IPS-18c (cell line): ENCODE data around the gene HOXC10.

Experiments
- H3K4me3 ChIP-seq: 2 replicates; pipeline ENCODE4 v1.7.0; 2013; ENCODE audit warnings: low read depth, mild to moderate bottlenecking, low read length, moderate library complexity; ENCODE audit not compliant: insufficient read depth
- H3K9me3 ChIP-seq: one replicate; pipeline ENCODE4 v1.6.1; 2013; ENCODE audit warnings: mild to moderate bottlenecking, low read length, moderate library complexity; ENCODE audit not compliant: control insufficient read depth, insufficient read depth

Gene HOXC10

GRCh38 chr12:53972152-53972702, 12.7 kb upstream of the HOXC10 start:
- Histone ChIP-seq H3K4me3 (no peak overlapping the region), H3K9me3 (peaks cover 4% of the 10 kb centered on the region)

- Histone ChIP-seq H3K9me3 (peaks cover 4% of the 10 kb centered on the region), H3K4me3 (no peak within 1 kb of the TSS)
These were observed 12.2 kb upstream of the HOXC10 start, which contains the start of gene HOXC11 for GRCh38 chr12:53972722-53973235. HOXC11 (plus strand) TSS chr12:53973126; CDS start chr12:53973242, 116 bp downstream.

GRCh38 chr12:53973236-53974042, 11.5 kb upstream of the HOXC10 start:
- Histone ChIP-seq H3K4me3 (no peak overlapping the region), H3K9me3 (peaks cover 4% of the 10 kb centered on the region)

GRCh38 chr12:53974084-53975063, 10.6 kb upstream of the HOXC10 start, which contains the start of gene HOTAIR:
HOTAIR (minus strand) TSS chr12:53974954.
- Histone ChIP-seq H3K9me3 (peaks cover 4% of the 10 kb centered on the region), H3K4me3 (no peak within 1 kb of the TSS)

- Histone ChIP-seq H3K9me3 (peaks cover 4% of the 10 kb centered on the region), H3K4me3 (no peak overlapping the region)
These were observed 9.9 kb upstream of the HOXC10 start for GRCh38 chr12:53975064-53975471.

GRCh38 chr12:53975479-53976152, 9.3 kb upstream of the HOXC10 start:
- Histone ChIP-seq H3K9me3 (peaks cover 4% of the 10 kb centered on the region), H3K4me3 (no peak overlapping the region)

- H3K4me3 ChIP-seq, result no peak overlapping the region
These were observed 8.6 kb upstream of the HOXC10 start for GRCh38 chr12:53976172-53976822.

GRCh38 chr12:53976823-53977595, 7.9 kb upstream of the HOXC10 start:
- Histone ChIP-seq H3K4me3 (no peak overlapping the region), H3K9me3 (peaks cover 4% of the 10 kb centered on the region)

More at GRCh38 chr12:53976172-53976822, 8.6 kb upstream of the HOXC10 start:
- H3K9me3 ChIP-seq, result peaks cover 4% of the 10 kb centered on the region

GRCh38 chr12:53977596-53978445, 7.1 kb upstream of the HOXC10 start:
- Histone ChIP-seq H3K9me3 (peaks cover 6% of the 10 kb centered on the region), H3K4me3 (no peak overlapping the region)

GRCh38 chr12:53978477-53979356, 6.2 kb upstream of the HOXC10 start:
- Histone ChIP-seq H3K9me3 (peaks cover 7% of the 10 kb centered on the region), H3K4me3 (no peak overlapping the region)

GRCh38 chr12:53980104-53980801, 4.7 kb upstream of the HOXC10 start:
- Histone ChIP-seq H3K4me3 (no peak overlapping the region), H3K9me3 (peaks cover 5% of the 10 kb centered on the region)

GRCh38 chr12:53980802-53981496, 4.0 kb upstream of the HOXC10 start:
- Histone ChIP-seq H3K4me3 (no peak overlapping the region), H3K9me3 (peaks cover 8% of the 10 kb centered on the region)
